ENCODE results near the gene CKAP4.

CKAP4 gene

GRCh38 chr12:106194351-106194750 is 53.5 kb downstream of the CKAP4 start:
- TF ChIP-seq CTCF (conservative IDR thresholded peaks at IDR 0.05): no peak
- H3K27ac ChIP-seq: no peak overlapping the region

- H3K27ac ChIP-seq: no peak overlapping the region
- no peak for TF ChIP-seq CTCF (conservative IDR thresholded peaks at IDR 0.05)
These were observed 54.2 kb downstream of the CKAP4 start for GRCh38 chr12:106193394-106194215.

- H3K27ac ChIP-seq: no peak overlapping the region
- no peak for TF ChIP-seq CTCF (conservative IDR thresholded peaks at IDR 0.05)
These were observed 55.0 kb downstream of the CKAP4 start for GRCh38 chr12:106192659-106193393.

GRCh38 chr12:106190581-106190980 is 57.2 kb downstream of the CKAP4 start:
- H3K27ac ChIP-seq: no peak overlapping the region
- no peak for TF ChIP-seq CTCF (conservative IDR thresholded peaks at IDR 0.05)

- H3K27ac ChIP-seq: no peak overlapping the region
- TF ChIP-seq CTCF (conservative IDR thresholded peaks at IDR 0.05): no peak
These were observed 58.5 kb downstream of the CKAP4 start for GRCh38 chr12:106189341-106189740.

GRCh38 chr12:106188256-106188655 is 59.6 kb downstream of the CKAP4 start:
- H3K27ac ChIP-seq: no peak overlapping the region
- no peak for TF ChIP-seq CTCF (conservative IDR thresholded peaks at IDR 0.05)

All from VCaP (cell line).